Endothelial cell of umbilical vein (primary cell): ENCODE data around the gene PAFAH2. TPM values are rescaled to one million over a fixed set of nuclear protein-coding genes. Genes with fewer than 3 reads are reported as not detected.

Source experiments
- BruUV-seq: library from RNA; stranded (reverse); fragments of 400-500 nt; replicated peaks from 2 replicates; lab custom pipeline; 2021; lab: Mats Ljungman, UMichigan
- CTCF ChIA-PET: fragments of 300-600, 350-600 bp; sonication (Branson Sonifier 250); formaldehyde crosslinking; loops from one replicate; lab custom pipeline; 2021; ENCODE audit warnings: antibody characterized with exemption, inconsistent platforms; lab: Charles Lee
- POLR2A ChIA-PET: fragments of 300-600, 350-600 bp; sonication (Branson Sonifier 250); formaldehyde crosslinking; loops from one replicate; lab custom pipeline; 2021; ENCODE audit warnings: antibody characterized with exemption, inconsistent platforms; lab: Charles Lee
- DNase-seq: peaks from one replicate; pipeline ENCODE4 v3.0.0-alpha.2; 2011; ENCODE audit warnings: low read depth, low spot score
- FAIRE-seq: peaks from 2 replicates; lab custom pipeline; 2011; peaks lifted over from hg19 to GRCh38; lab: Jason Lieb, UNC
- H2AFZ ChIP-seq: 2 replicates; pipeline ENCODE4 v1.6.0; 2012; ENCODE audit warnings: low read depth, low read length, control low read depth, inconsistent platforms
- H3K27ac ChIP-seq: 2 replicates; pipeline ENCODE4 v1.5.1; 2011; ENCODE audit warnings: low read depth, mild to moderate bottlenecking, control low read depth, low read length, moderate library complexity; ENCODE audit not compliant: insufficient read depth
- H3K27me3 ChIP-seq, 2 experiments: 2 replicates each; pipeline versions ENCODE4 v1.6.0 to v1.6.1; 2011; ENCODE audit warnings: low read length in 2 of 2, mixed read lengths in 1 of 2; ENCODE audit not compliant: control insufficient read depth in 2 of 2, insufficient read depth in 2 of 2
- H3K36me3 ChIP-seq, 2 experiments: 2 replicates in 1 of 2; 3 replicates in 1 of 2; pipeline ENCODE4 v1.5.1; 2011; ENCODE audit warnings: low read length in 2 of 2, mild to moderate bottlenecking in 1 of 2, moderate library complexity in 1 of 2; ENCODE audit not compliant: control insufficient read depth in 2 of 2, insufficient read depth in 2 of 2; ENCODE audit errors: extremely low read depth in 1 of 2
- H3K4me1 ChIP-seq: 3 replicates; pipeline ENCODE4 v1.5.1; 2011; ENCODE audit warnings: mild to moderate bottlenecking, low read length; ENCODE audit not compliant: control insufficient read depth, insufficient read depth; ENCODE audit errors: extremely low read depth
- H3K4me2 ChIP-seq: 2 replicates; pipeline ENCODE4 v1.6.1; 2011; ENCODE audit warnings: low read length, control low read depth, mixed read lengths; ENCODE audit not compliant: insufficient read depth
- H3K4me3 ChIP-seq, 3 experiments: fragments of 200-600 bp in 1 of 3; sonication (generic), shearing (Covaris generic) in 1 of 3; replicated peaks in 1 of 3; 2 replicates each; pipeline ENCODE4 v1.5.1; 2011 to 2016; ENCODE audit warnings: control low read depth in 3 of 3, low read length in 3 of 3, mild to moderate bottlenecking in 2 of 3, inconsistent platforms in 1 of 3, low read depth in 1 of 3, moderate library complexity in 1 of 3; ENCODE audit not compliant: insufficient read depth in 1 of 3
- H3K79me2 ChIP-seq: 2 replicates; pipeline ENCODE4 v1.6.0; 2012; ENCODE audit warnings: low read length, inconsistent platforms; ENCODE audit not compliant: control insufficient read depth, insufficient read depth
- H3K9ac ChIP-seq: replicated peaks from 2 replicates; pipeline ENCODE3; 2011; ENCODE audit warnings: low read length, control low read depth; ENCODE audit not compliant: insufficient read depth; ENCODE audit errors: extremely low read depth
- H3K9me1 ChIP-seq: replicated peaks from 3 replicates; pipeline ENCODE4 v1.6.0; 2011; ENCODE audit warnings: mild to moderate bottlenecking, low read length; ENCODE audit not compliant: control insufficient read depth, insufficient read depth; ENCODE audit errors: extremely low read depth
- H3K9me3 ChIP-seq: replicated peaks from 2 replicates; pipeline ENCODE4 v1.5.1; 2012; ENCODE audit warnings: low read length, inconsistent platforms; ENCODE audit not compliant: control insufficient read depth, insufficient read depth
- H4K20me1 ChIP-seq: replicated peaks from 2 replicates; pipeline ENCODE3; 2011; ENCODE audit warnings: mild to moderate bottlenecking, low read length; ENCODE audit not compliant: control insufficient read depth, insufficient read depth; ENCODE audit errors: extremely low read depth
- CTCF ChIP-seq, 2 donors: IDR thresholded peaks; 1 replicate in 1 of 2; 2 replicates in 1 of 2; pipeline ENCODE4 v1.5.1; 2011; ENCODE audit warnings: low read length in 2 of 2, mild to moderate bottlenecking in 2 of 2, moderate library complexity in 2 of 2, control low read depth in 1 of 2, inconsistent platforms in 1 of 2, low read depth in 1 of 2; ENCODE audit not compliant: insufficient read depth in 1 of 2; ENCODE audit errors: extremely low read depth in 1 of 2
- EZH2 ChIP-seq: IDR thresholded peaks from 2 replicates; pipeline ENCODE4 v1.6.1; 2012; ENCODE audit warnings: borderline replicate concordance, low read depth, mild to moderate bottlenecking, moderate library complexity, low read length, inconsistent platforms; ENCODE audit not compliant: severe bottlenecking
- FOS ChIP-seq: IDR thresholded peaks from 2 replicates; pipeline ENCODE4 v1.6.1; 2011; ENCODE audit warnings: mild to moderate bottlenecking, low read length, moderate library complexity, borderline replicate concordance; ENCODE audit not compliant: insufficient read depth
- GATA2 ChIP-seq: IDR thresholded peaks from 2 replicates; pipeline ENCODE4 v1.7.0; 2011; ENCODE audit warnings: low read depth, mild to moderate bottlenecking, moderate library complexity, mixed read lengths, low read length; ENCODE audit not compliant: insufficient read length, insufficient read depth
- JUN ChIP-seq: IDR thresholded peaks from 2 replicates; pipeline ENCODE4 v1.6.1; 2011; ENCODE audit warnings: borderline replicate concordance, low read depth; ENCODE audit not compliant: insufficient read length, insufficient read depth
- MAX ChIP-seq: IDR thresholded peaks from 2 replicates; pipeline ENCODE4 v1.6.1; 2011; ENCODE audit not compliant: insufficient read depth, insufficient read length
- MYC ChIP-seq: IDR thresholded peaks from one replicate; pipeline ENCODE4 v1.6.1; 2011; ENCODE audit warnings: mild to moderate bottlenecking, low read depth, low read length
- POLR2A ChIP-seq: IDR thresholded peaks from 2 replicates; pipeline ENCODE4 v1.6.1; 2012; ENCODE audit warnings: low read depth, mild to moderate bottlenecking, control low read depth, low read length
- dilution Hi-C: fragments of 300-500 bp; cut with MboI; formaldehyde crosslinking; loops from one replicate; pipeline ENCODE4 v1.15.0; 2019; ENCODE audit warnings: low sequenced_read_pairs; ENCODE audit not compliant: extremely low pct_ligation_motif_present
- intact Hi-C: fragments of 100-400 bp; cut with micrococcal nuclease; formaldehyde crosslinking; loops from one replicate; pipeline ENCODE4 v1.10.0; 2022
- polyA plus RNA-seq, 4 experiments: library from polyadenylated mRNA; depleted of rRNA in 3 of 4; stranded (reverse) in 3 of 4; unstranded in 1 of 4; fragments of >200 nt; gene quantifications; 2 replicates each; pipeline versions ENCODE4 v1.2.1 to v1.2.3, GENCODE V29; 2011 to 2012; ENCODE audit warnings: missing spikeins in 1 of 4
- total RNA-seq: library from RNA; stranded (reverse); gene quantifications from 2 replicates; pipeline ENCODE4 v1.2.3, GENCODE V29; 2021

The PAFAH2 gene
- total and polyA plus RNA-seq, 2 donors (not counting 3 experiments of a cell fraction or from before 2014, with no cell fraction given), result 6.0 to 6.9 TPM

GRCh38 chr1:26015358-26015757 is 17.5 kb upstream of the PAFAH2 start:
- no peaks in the 10 kb centered on the region for H3K9me3 ChIP-seq
- no peak overlapping the region for H3K4me2 ChIP-seq
- no peaks in the 10 kb centered on the region for H4K20me1 ChIP-seq
- H3K4me1 ChIP-seq, result no peaks in the 10 kb centered on the region
- ChIA-PET POLR2A (no interaction called here), CTCF (no interaction called here)
- intact Hi-C loops, result no loop called here
- TF ChIP-seq MYC, result no peak
- no peak for TF ChIP-seq MAX
- TF ChIP-seq CTCF (IDR thresholded peaks at IDR 0.05; ENCODE audit: extremely low read depth in 1 of 2, insufficient read depth in 1 of 2, low read depth in 1 of 2, low read length in 2 of 2), result no peak
- TF ChIP-seq POLR2A, result no peak
- TF ChIP-seq JUN, result no peak
- no peak for TF ChIP-seq GATA2
- no peak for TF ChIP-seq EZH2
- TF ChIP-seq FOS, result no peak
- H3K36me3 ChIP-seq, result no peaks in the 10 kb centered on the region
- dilution Hi-C loops, result no loop called here
- no peaks in the 10 kb centered on the region for H3K79me2 ChIP-seq
- no peaks in the 10 kb centered on the region for H3K9me1 ChIP-seq
- FAIRE-seq, result no peak
- no peak overlapping the region for H3K27ac ChIP-seq
- no TSS peak for BruUV-seq
- DNase-seq, result no peak
- no peak overlapping the region for H3K4me3 ChIP-seq
- H2AFZ ChIP-seq, result no peak overlapping the region
- peaks cover 0 to under 1% of the 10 kb centered on the region in 2 experiments for H3K27me3 ChIP-seq
- H3K9ac ChIP-seq, result no peak overlapping the region
